ENCODE results near the gene WDTC1.
"Not testable (repeated sequence)": the region's sequence is repeated elsewhere in the genome, so short reads cannot be mapped to it uniquely, and the experiment has no call there.

The WDTC1 gene, protein sequence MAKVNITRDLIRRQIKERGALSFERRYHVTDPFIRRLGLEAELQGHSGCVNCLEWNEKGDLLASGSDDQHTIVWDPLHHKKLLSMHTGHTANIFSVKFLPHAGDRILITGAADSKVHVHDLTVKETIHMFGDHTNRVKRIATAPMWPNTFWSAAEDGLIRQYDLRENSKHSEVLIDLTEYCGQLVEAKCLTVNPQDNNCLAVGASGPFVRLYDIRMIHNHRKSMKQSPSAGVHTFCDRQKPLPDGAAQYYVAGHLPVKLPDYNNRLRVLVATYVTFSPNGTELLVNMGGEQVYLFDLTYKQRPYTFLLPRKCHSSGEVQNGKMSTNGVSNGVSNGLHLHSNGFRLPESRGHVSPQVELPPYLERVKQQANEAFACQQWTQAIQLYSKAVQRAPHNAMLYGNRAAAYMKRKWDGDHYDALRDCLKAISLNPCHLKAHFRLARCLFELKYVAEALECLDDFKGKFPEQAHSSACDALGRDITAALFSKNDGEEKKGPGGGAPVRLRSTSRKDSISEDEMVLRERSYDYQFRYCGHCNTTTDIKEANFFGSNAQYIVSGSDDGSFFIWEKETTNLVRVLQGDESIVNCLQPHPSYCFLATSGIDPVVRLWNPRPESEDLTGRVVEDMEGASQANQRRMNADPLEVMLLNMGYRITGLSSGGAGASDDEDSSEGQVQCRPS

GRCh38 chr1:27234049-27234882 is at the start of gene WDTC1:
TSS of gene WDTC1 (plus strand) at chr1:27234632. CDS start at chr1:27261055, 26,423 bp downstream.
- DNase-seq: peak; percentile 97

DNA sequence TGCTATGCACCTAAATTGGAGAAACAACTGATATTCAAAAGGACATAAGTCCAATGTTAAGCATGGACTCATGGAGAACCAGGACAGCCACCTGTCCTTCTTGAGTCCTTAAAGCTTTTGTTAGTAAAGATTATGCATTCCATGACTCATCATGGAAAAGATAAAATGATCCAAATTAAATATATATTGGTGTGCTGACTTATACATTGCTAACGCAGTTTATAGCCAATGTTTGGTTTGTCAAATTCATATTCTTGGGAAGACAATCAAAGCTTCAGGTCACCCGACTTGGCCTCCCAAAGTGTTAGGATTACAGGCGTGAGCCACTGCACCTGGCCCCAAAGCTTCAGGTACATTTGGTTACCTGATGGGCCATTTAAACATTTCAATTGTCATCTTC is 49.8 kb upstream of the WDTC1 start:
- DNase-seq: not testable (repeated sequence)

- DNase-seq: no peak
Observed at GRCh38 chr1:27192039-27192529, 42.3 kb upstream of the WDTC1 start.

DNA sequence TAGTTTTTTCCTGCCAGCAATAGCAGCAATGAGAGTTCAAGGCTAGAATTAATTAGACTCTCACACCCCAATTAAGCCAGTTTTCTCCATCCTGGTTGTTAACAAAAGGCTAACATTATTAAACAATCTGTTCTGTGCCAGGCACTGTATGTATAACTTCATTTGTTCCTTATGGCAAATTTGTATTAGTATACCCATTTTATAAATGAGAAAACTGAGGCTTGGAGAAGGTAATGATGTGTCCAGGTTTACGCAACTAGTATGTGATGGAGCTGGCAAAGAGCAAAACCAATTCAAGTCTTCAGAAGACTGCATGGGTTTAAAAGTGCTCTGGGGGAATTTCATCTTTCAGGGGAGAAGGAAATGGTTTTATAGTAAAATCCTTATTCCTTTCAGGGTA is 41.2 kb upstream of the WDTC1 start:
- DNase-seq: no peak

DNA sequence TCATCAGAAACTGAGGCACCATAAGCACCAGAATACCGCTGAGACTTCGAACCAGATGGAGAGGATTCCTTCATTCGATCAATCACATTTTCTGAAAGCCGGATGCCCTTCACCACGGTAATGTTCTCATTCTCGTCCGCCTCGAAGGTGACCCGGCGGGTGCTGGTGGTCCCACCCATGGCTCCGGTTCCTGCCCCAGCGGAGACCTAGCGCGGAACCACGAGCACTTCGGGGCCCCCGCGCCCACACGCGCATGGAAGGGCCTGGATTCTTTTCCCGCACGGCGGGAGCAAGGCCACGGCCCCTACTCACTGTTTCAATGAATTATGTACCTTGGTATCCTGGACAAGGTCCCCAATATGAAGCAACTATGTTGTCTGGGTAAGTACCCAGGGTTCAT is 33.1 kb upstream of the WDTC1 start:
- DNase-seq: no peak

DNA sequence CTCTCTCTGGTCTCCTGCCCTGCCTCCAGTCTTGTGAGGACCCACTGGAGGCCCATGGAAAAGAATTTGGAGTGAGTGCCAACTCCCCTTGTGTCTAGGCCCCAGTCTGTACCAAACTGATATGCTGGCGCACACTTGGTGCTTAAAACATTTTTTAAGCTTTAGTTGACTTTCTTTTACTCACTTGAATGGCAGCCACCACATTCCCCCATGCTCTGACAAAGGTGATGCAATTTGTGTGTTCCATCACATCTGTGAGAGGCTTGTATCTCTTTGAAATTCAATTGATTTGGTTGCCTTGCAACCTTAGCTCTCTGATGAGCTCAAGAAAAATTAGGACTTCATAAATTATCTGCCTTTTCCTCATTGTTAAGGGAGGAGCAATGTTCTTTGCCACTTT is 30.5 kb upstream of the WDTC1 start:
- DNase-seq: no peak

DNA sequence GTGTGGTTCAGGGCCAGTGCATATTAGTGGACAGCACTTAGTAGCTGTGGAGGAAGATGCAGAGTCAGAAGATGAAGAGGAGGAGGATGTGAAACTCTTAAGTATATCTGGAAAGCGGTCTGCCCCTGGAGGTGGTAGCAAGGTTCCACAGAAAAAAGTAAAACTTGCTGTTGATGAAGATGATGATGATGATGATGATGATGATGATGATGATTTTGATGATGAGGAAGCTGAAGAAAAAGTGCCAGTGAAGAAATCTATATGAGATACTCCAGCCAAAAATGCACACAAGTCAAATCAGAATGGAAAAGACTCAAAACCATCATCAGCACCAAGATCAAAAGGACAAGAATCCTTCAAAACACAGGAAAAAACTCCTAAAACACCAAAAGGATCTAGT is 27.2 kb upstream of the WDTC1 start:
- DNase-seq: not testable (repeated sequence)

DNA sequence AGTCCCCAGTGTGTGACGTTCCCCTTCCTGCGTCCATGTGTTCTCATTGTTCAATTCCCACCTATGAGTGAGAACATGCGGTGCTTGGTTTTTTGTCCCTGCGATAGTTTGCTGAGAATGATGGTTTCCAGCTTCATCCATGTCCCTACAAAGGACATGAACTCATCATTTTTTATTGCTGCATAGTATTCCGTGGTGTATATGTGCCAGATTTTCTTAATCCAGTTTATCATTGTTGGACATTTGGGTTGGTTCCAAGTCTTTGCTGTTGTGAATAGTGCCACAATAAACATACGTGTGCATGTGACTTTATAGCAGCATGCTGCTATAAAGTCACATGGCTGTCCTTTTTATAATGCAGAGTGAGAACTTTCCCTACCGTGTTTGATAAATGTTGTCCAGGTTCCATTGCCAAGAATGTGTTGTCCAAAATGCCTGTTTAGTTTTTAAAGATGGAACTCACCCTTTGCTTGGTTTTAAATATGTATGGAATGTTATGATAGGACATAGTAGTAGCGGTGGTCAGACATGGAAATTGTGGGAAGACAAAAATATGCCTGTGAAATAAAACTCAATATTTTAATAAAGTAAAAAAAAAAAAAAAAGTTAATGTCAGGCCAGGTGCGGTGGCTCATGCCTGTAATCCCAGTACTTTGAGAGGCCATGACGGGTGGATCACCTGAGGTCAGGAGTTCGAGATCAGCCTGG is 26.1 kb upstream of the WDTC1 start:
- DNase-seq: not testable (repeated sequence)

DNA sequence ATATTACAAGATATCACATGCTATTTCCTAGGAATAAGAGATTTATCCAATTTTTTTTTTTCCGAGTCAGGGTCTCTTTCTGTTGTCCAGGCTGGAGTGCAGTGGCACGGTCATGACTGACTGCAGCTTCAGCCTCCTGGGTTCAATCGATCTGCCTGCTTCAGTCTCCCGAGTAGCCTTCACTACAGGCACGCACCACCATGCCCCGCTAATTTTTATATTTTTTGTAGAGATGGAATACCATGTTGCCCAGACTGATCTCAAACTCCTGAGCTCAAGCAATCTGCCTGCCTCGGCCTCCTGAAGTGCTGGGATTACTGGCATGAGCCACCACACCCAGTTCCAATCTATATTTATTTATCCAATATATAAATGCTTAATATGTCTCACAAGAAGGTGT is 18.0 kb upstream of the WDTC1 start:
- DNase-seq: no peak

GRCh38 chr1:27217401-27217800 is 17.0 kb upstream of the WDTC1 start:
- DNase-seq: no peak

DNA sequence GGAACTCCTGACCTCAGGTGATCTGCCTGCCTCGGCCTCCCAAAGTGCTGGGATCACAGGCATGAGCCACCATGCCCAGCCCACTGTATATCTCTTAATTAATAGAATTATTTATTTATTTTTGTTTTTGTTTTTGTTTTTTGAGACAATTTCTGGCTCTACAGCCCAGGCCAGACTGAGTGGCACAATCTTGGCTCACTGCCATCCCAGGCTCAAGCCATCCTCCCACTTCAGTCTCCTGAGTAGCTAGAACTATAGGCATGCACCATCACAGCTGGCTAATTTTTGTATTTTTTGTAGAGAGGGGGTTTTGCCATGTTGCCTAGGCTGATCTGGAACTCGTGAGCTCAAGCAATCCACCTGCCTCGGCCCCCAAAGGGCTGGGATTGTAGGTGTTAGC is 15.7 kb upstream of the WDTC1 start:
- DNase-seq: no peak

GRCh38 chr1:27220096-27220495 is 14.3 kb upstream of the WDTC1 start:
- no peak for DNase-seq

DNA sequence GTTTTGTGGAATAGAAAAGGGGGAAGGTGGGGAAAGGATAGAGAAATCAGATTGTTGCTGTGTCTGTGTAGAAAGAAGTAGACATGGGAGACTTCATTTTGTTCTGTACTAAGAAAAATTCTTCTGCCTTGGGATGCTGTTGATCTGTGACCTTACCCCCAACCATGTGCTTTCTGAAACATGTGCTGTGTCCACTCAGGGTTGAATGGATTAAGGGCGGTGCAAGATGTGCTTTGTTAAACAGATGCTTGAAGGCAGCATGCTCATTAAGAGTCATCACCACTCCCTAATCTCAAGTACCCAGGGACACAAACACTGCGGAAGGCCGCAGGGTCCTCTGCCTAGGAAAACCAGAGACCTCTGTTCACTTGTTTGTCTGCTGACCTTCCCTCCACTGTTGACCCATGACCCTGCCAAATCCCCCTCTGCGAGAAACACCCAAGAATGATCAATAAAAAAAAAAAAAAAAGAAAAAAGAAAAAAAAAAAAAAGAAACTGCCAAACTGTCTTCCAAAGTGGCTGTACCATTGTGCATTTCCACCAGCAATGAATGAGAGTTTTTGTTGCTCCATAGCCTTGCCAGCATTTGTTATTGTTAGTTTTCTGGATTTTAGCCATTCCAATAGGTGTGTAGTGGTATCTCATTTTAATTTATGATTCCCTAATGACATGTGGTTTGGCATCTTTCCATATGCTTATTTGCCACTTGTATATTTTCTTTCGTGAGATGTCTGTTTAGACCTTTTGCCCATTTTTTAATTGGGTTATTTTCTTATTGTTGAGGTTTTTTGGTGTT is 13.5 kb upstream of the WDTC1 start:
- not testable (repeated sequence) for DNase-seq

DNA sequence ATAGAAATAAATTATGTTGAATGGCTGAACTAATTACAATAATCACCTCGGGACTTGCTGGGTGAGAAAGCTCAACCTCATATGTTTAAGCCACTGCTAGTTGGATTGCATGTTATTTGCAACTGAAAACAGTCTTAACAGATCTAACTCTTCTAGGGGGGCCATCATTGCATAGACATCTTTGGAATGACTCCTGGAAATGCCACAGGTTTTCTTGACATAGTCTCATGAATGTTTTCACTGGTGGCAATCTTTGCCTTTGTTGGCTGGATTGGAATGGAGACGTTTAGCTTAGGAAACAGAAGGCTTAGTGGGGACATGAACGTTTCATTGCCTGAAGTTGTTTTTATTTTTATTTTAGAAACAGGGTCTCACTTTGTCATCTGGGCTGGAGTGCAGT is 8.8 kb upstream of the WDTC1 start:
- no peak for DNase-seq

DNA sequence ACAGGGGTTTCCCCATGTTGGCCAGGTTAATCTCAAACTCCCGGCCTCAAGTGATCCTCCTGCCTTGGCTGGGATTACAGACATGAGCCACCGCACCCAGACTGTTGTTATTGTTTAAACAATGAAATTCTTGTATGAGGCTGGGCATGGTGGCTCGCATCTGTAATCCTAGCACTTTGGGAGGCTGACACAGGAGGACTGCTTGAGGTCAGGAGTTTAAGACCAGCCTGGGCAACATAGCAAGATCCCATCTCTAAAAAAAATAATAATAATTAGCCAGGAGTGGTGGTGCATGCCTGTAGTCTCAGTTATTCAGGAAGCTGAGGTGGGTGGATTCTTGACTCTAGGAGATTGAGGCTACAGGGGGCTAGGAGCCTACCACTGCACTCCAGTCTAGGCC is 6.7 kb upstream of the WDTC1 start:
- DNase-seq: no peak

DNA sequence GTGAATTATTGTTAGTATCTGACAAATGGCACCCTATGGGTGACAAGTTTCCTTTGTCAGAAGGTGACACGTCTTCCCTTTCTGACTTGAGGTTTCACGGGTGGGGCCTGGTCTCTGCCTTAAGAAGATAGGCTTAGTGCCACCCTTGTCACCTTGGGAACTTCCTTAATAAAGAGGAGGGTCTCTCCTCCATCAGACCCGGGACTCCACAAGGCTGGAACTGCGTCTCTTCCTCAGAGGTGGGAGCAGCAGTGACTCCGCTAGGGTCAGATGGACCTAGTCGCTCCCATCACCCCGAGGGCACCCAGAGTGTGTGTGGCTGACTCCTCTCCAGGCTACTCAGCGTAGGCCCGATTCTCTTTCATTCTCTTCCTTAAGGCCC is 774 bp upstream of the WDTC1 start:
- peak; percentile 4 for DNase-seq

- no peak for DNase-seq
Observed at GRCh38 chr1:27235827-27236226, 1.4 kb downstream of the WDTC1 start.

- DNase-seq: no peak
Observed at GRCh38 chr1:27237112-27237511, 2.7 kb downstream of the WDTC1 start.

- DNase-seq: no peak
Observed at GRCh38 chr1:27238032-27238431, 3.6 kb downstream of the WDTC1 start.

DNA sequence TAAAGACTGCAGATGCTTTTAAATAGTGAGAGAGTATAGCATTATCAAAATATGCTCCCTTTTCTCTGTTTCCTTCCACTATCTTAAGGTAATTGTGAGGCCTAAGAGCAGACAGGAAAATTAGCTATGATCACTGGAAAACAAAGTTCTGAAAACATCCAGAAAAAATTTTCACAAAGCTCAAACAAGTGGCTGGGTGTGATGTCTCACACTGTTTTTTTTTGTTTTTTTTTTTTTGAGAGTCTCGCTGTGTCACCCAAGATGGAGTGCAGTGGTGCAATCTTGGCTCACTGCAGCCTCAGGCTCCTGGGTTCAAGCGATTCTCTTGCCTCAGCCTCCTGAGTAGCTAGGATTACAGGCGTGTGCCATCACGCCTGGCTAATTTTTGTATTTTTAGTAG is 7.2 kb downstream of the WDTC1 start:
- no peak for DNase-seq

DNA sequence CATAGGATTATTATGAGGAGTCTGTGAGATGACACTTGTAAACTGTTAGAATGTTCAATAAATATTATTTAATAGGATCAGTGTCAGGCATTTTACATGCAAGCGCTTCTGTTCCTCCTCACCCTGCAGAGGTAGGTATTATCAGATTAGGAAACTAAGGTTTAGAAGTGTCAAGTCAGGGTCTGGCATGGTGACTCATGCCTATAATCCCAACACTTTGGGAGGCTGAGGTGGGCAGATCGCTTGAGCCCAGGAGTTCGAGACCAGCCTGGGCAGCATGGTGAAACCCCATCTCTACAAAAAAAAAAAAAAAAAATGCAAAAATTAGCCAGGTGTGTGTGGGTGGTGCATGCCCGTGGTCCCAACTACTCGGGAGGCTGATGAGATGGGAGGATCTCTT is 9.2 kb downstream of the WDTC1 start:
- not testable (repeated sequence) for DNase-seq

- no peak for DNase-seq
Observed at GRCh38 chr1:27246194-27246593, 11.8 kb downstream of the WDTC1 start.
